Esophagus squamous epithelium (tissue), 4 donors: ENCODE results near the gene TNIK.

Source experiments
- POLR2A ChIP-seq, 4 donors: fragments of 450-650 bp; IDR thresholded peaks; one replicate each; pipeline ENCODE4 v1.6.1; 2017; ENCODE audit warnings: antibody characterized with exemption in 4 of 4, mild to moderate bottlenecking in 4 of 4, moderate library complexity in 3 of 4
- TF ChIP-seq, protein P1 (sequence below), 6 experiments: fragments of 450-650 bp in 4 of 6; fragments of 200-600 bp in 2 of 6; sonication (generic) in 2 of 6; IDR thresholded peaks; one replicate each; pipeline ENCODE4 v1.5.1; 2016 to 2019; ENCODE audit warnings: antibody characterized with exemption in 6 of 6, mild to moderate bottlenecking in 4 of 6, moderate library complexity in 4 of 6

DNA sequence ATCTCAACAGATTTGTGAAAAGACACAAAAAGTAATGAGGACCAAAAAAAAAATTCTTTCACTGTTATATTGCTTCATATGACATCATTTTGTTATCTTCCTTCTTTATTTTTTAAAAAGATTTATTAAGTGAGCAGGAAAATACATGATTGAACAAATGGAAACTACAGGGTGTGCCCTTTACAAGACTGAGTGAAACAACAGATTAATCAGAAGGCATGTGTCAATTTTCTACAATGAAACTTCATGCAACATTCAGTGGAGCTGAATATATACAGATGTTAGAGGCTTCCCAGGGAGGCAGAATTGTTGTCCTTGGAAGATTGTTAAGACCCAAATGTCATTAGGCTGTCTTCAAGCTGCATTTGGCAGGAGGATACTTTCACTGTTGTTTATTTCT, 405.3 kb downstream of the TNIK start:
- TF ChIP-seq, protein P1, sequence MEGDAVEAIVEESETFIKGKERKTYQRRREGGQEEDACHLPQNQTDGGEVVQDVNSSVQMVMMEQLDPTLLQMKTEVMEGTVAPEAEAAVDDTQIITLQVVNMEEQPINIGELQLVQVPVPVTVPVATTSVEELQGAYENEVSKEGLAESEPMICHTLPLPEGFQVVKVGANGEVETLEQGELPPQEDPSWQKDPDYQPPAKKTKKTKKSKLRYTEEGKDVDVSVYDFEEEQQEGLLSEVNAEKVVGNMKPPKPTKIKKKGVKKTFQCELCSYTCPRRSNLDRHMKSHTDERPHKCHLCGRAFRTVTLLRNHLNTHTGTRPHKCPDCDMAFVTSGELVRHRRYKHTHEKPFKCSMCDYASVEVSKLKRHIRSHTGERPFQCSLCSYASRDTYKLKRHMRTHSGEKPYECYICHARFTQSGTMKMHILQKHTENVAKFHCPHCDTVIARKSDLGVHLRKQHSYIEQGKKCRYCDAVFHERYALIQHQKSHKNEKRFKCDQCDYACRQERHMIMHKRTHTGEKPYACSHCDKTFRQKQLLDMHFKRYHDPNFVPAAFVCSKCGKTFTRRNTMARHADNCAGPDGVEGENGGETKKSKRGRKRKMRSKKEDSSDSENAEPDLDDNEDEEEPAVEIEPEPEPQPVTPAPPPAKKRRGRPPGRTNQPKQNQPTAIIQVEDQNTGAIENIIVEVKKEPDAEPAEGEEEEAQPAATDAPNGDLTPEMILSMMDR (IDR thresholded peaks at IDR 0.05): no peak
- no peak for TF ChIP-seq POLR2A (IDR thresholded peaks at IDR 0.05)
